ENCODE measurements around the gene CTNNA3.

Gene CTNNA3

GRCh38 chr10:66187053-66187733, 1508.8 kb downstream of the CTNNA3 start:
- no peak for DNase-seq (ENCODE audit: low read depth in 2 of 3, low spot score in 2 of 3)

GRCh38 chr10:66183028-66183427, 1513.0 kb downstream of the CTNNA3 start:
- no peak for DNase-seq (ENCODE audit: low read depth in 2 of 3, low spot score in 2 of 3)

GRCh38 chr10:66180581-66181318, 1515.2 kb downstream of the CTNNA3 start:
- DNase-seq (ENCODE audit: low read depth in 2 of 3, low spot score in 2 of 3), result no peak

- DNase-seq (ENCODE audit: low read depth in 2 of 3, low spot score in 2 of 3), result no peak
These were observed 1516.0 kb downstream of the CTNNA3 start for GRCh38 chr10:66180021-66180420.

- DNase-seq (ENCODE audit: low read depth in 2 of 3, low spot score in 2 of 3), result no peak
These were observed 1519.2 kb downstream of the CTNNA3 start for GRCh38 chr10:66176772-66177171.

GRCh38 chr10:66167816-66168215, 1528.2 kb downstream of the CTNNA3 start:
- DNase-seq (ENCODE audit: low read depth in 2 of 3, low spot score in 2 of 3), result no peak

- DNase-seq (ENCODE audit: low read depth in 2 of 3, low spot score in 2 of 3), result no peak
These were observed 1533.3 kb downstream of the CTNNA3 start for GRCh38 chr10:66162560-66163143.

- DNase-seq (ENCODE audit: low read depth in 2 of 3, low spot score in 2 of 3), result no peak
These were observed 1544.6 kb downstream of the CTNNA3 start for GRCh38 chr10:66151346-66151745.

GRCh38 chr10:66148312-66148711, 1547.7 kb downstream of the CTNNA3 start:
- no peak for DNase-seq (ENCODE audit: low read depth in 2 of 3, low spot score in 2 of 3)

- DNase-seq (ENCODE audit: low read depth in 2 of 3, low spot score in 2 of 3), result no peak
These were observed 1552.0 kb downstream of the CTNNA3 start for GRCh38 chr10:66144016-66144415.

GRCh38 chr10:66102756-66103155, 1593.2 kb downstream of the CTNNA3 start:
- DNase-seq (ENCODE audit: low read depth in 2 of 3, low spot score in 2 of 3), result no peak

- no peak for DNase-seq (ENCODE audit: low read depth in 2 of 3, low spot score in 2 of 3)
These were observed 1597.2 kb downstream of the CTNNA3 start for GRCh38 chr10:66098595-66099480.

GRCh38 chr10:66095610-66096009, 1600.4 kb downstream of the CTNNA3 start:
- no peak for DNase-seq (ENCODE audit: low read depth in 2 of 3, low spot score in 2 of 3)

- no peak for DNase-seq (ENCODE audit: low read depth in 2 of 3, low spot score in 2 of 3)
These were observed 1610.1 kb downstream of the CTNNA3 start for GRCh38 chr10:66085906-66086305.

- DNase-seq (ENCODE audit: low read depth in 2 of 3, low spot score in 2 of 3), result no peak
These were observed 1624.1 kb downstream of the CTNNA3 start for GRCh38 chr10:66071907-66072306.

- DNase-seq (ENCODE audit: low read depth in 2 of 3, low spot score in 2 of 3), result no peak
These were observed 1637.4 kb downstream of the CTNNA3 start for GRCh38 chr10:66058594-66058993.

GRCh38 chr10:66049335-66049734, 1646.7 kb downstream of the CTNNA3 start:
- DNase-seq (ENCODE audit: low read depth in 2 of 3, low spot score in 2 of 3), result no peak

- DNase-seq (ENCODE audit: low read depth in 2 of 3, low spot score in 2 of 3), result no peak
These were observed 1650.1 kb downstream of the CTNNA3 start for GRCh38 chr10:66045859-66046258.

GRCh38 chr10:66041771-66042170, 1654.2 kb downstream of the CTNNA3 start:
- no peak for DNase-seq (ENCODE audit: low read depth in 2 of 3, low spot score in 2 of 3)

- DNase-seq (ENCODE audit: low read depth in 2 of 3, low spot score in 2 of 3), result no peak
These were observed 1657.4 kb downstream of the CTNNA3 start for GRCh38 chr10:66038623-66039022.

- DNase-seq (ENCODE audit: low read depth in 2 of 3, low spot score in 2 of 3), result no peak
These were observed 1669.7 kb downstream of the CTNNA3 start for GRCh38 chr10:66026321-66026720.
